ENCODE data around the gene EDEM2. TPM values are rescaled to one million over a fixed set of nuclear protein-coding genes. Genes with fewer than 3 reads are reported as not detected.
"Not testable (repeated sequence)": the region's sequence is repeated elsewhere in the genome, so short reads cannot be mapped to it uniquely, and the experiment has no call there.

EDEM2 gene
- total RNA-seq, 1 donor = 32.2 TPM

- no peak for DNase-seq (ENCODE audit: insufficient read length, low spot score, missing footprints)
- no peak overlapping the region for H3K27ac ChIP-seq (ENCODE audit: low read depth, low read length)
- no peak for TF ChIP-seq CTCF (IDR thresholded peaks at IDR 0.05; ENCODE audit: extremely low read depth, low read depth, low read length)
- H3K4me3 ChIP-seq (ENCODE audit: insufficient read depth, low read length) = peak overlapping the region; percentile 63
- peaks cover 2% of the 10 kb centered on the region for H3K36me3 ChIP-seq (ENCODE audit: insufficient read depth, low read length)
- peak overlapping the region; percentile 61 for H2AFZ ChIP-seq (ENCODE audit: low read length)
- H3K4me1 ChIP-seq (ENCODE audit: insufficient read depth, low read length) = peaks cover 13% of the 10 kb centered on the region
- no peaks in the 10 kb centered on the region for H3K27me3 ChIP-seq (ENCODE audit: insufficient read depth, low read length)
- no peaks in the 10 kb centered on the region for H4K20me1 ChIP-seq (ENCODE audit: insufficient read depth, low read length)
- H3K4me2 ChIP-seq (ENCODE audit: insufficient read depth, low read length) = peak overlapping the region; percentile 74
- H3K9me3 ChIP-seq (ENCODE audit: low read depth, low read length) = no peaks in the 10 kb centered on the region
- no peaks in the 10 kb centered on the region for H3K79me2 ChIP-seq (ENCODE audit: insufficient read depth, low read length)
These were observed 24.3 kb upstream of the EDEM2 start for GRCh38 chr20:35171438-35171752.

DNA sequence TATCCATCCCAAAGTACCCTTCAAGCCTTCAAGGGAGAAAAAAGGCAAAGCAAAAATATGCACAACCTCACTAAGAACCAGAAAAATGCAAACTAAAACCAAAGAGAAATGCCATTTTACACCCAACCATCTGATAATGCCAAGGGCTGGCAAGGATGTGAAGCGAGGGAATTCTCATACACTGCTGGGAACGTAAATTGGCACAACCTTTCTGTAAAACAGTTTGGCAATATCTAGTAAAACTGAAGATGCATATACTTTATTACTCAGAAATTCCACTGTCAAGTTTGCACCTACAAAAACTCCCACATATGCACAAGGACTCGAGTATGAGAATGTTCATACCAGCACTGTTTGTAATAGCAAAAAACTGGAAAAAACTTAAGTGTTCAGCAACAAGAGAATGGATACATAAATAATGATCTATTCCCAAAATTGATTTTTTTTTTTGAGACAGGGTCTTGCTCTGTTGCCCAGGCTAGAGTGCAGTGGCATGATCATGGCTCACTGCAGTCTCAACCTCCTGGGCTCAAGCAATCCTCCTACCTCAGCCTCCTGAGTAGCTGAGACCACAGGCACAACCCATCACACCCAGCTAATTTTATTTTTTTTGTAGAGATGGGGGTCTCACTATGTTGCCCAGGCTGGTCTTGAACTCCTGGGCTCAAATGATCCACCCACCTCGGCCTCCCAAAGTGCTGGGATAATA is 21.7 kb upstream of the EDEM2 start:
- not testable (repeated sequence) for H3K36me3 ChIP-seq (ENCODE audit: insufficient read depth, low read length); H4K20me1 ChIP-seq (ENCODE audit: insufficient read depth, low read length); H3K4me3 ChIP-seq (ENCODE audit: insufficient read depth, low read length); H3K9me3 ChIP-seq (ENCODE audit: low read depth, low read length); DNase-seq (ENCODE audit: insufficient read length, low spot score, missing footprints); H3K27me3 ChIP-seq (ENCODE audit: insufficient read depth, low read length); H3K4me2 ChIP-seq (ENCODE audit: insufficient read depth, low read length); H3K27ac ChIP-seq (ENCODE audit: low read depth, low read length); H2AFZ ChIP-seq (ENCODE audit: low read length); H3K79me2 ChIP-seq (ENCODE audit: insufficient read depth, low read length)
- peaks cover 13% of the 10 kb centered on the region for H3K4me1 ChIP-seq (ENCODE audit: insufficient read depth, low read length)

DNA sequence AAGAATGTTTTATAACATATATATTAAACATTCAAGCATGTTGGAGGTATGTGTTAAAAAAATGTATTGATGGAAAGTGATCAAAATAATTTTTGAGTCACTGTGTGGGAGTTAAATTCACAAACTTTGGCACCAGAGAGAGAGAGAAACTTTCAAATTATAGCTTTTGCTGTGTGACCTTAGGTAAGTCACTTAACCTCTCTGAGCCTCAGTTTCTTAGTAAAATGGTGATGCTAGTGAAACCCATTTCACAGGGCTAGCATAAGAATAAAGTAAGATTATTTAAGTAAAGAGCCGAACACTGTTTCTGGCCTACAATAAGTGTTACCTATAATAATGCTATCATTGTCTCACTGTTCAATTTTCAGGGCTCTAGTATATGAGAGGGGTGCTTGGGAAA is 20.7 kb upstream of the EDEM2 start:
- H3K4me2 ChIP-seq (ENCODE audit: insufficient read depth, low read length) = no peak overlapping the region
- no peak overlapping the region for H3K27ac ChIP-seq (ENCODE audit: low read depth, low read length)
- H3K27me3 ChIP-seq (ENCODE audit: insufficient read depth, low read length) = no peaks in the 10 kb centered on the region
- no peak for DNase-seq (ENCODE audit: insufficient read length, low spot score, missing footprints)
- H2AFZ ChIP-seq (ENCODE audit: low read length) = no peak overlapping the region
- no peaks in the 10 kb centered on the region for H4K20me1 ChIP-seq (ENCODE audit: insufficient read depth, low read length)
- no peaks in the 10 kb centered on the region for H3K36me3 ChIP-seq (ENCODE audit: insufficient read depth, low read length)
- no peak overlapping the region for H3K4me3 ChIP-seq (ENCODE audit: insufficient read depth, low read length)
- no peaks in the 10 kb centered on the region for H3K79me2 ChIP-seq (ENCODE audit: insufficient read depth, low read length)
- peaks cover 9% of the 10 kb centered on the region for H3K4me1 ChIP-seq (ENCODE audit: insufficient read depth, low read length)
- no peak for TF ChIP-seq CTCF (IDR thresholded peaks at IDR 0.05; ENCODE audit: extremely low read depth, low read depth, low read length)
- H3K9me3 ChIP-seq (ENCODE audit: low read depth, low read length) = no peaks in the 10 kb centered on the region

- Histone ChIP-seq H3K79me2 (ENCODE audit: insufficient read depth, low read length) (no peaks in the 10 kb centered on the region), H3K4me2 (ENCODE audit: insufficient read depth, low read length) (no peak overlapping the region), H3K27ac (ENCODE audit: low read depth, low read length) (no peak overlapping the region), H3K4me1 (ENCODE audit: insufficient read depth, low read length) (peaks cover under 1% of the 10 kb centered on the region), H3K9me3 (ENCODE audit: low read depth, low read length) (no peaks in the 10 kb centered on the region), H3K4me3 (ENCODE audit: insufficient read depth, low read length) (no peak overlapping the region), H3K36me3 (ENCODE audit: insufficient read depth, low read length) (no peaks in the 10 kb centered on the region), H3K27me3 (ENCODE audit: insufficient read depth, low read length) (no peaks in the 10 kb centered on the region), H2AFZ (ENCODE audit: low read length) (no peak overlapping the region), H4K20me1 (ENCODE audit: insufficient read depth, low read length) (no peaks in the 10 kb centered on the region)
- no peak for DNase-seq (ENCODE audit: insufficient read length, low spot score, missing footprints)
- no peak for TF ChIP-seq CTCF (IDR thresholded peaks at IDR 0.05; ENCODE audit: extremely low read depth, low read depth, low read length)
These were observed 19.2 kb upstream of the EDEM2 start for GRCh38 chr20:35166242-35166830.
